Aorta (tissue), 5 donors: Measurements from ENCODE around the gene BZW2. TPM values are rescaled to one million over a fixed set of nuclear protein-coding genes. Genes with fewer than 3 reads are reported as not detected.

Experiments used
- ATAC-seq: fragments of 200-7000 bp; cut with Tn5 transposase; one replicate; pipeline ENCODE4 v1.9.1; 2022; ENCODE audit warnings: moderate library complexity; ENCODE audit not compliant: low FRiP score
- DNase-seq, 2 donors: peaks; one replicate each; pipeline ENCODE4 v3.0.0-alpha.2; 2020
- H3K27ac ChIP-seq, 2 donors: one replicate each; pipeline ENCODE4 v1.5.1; 2013; ENCODE audit warnings: low read length in 2 of 2, mild to moderate bottlenecking in 2 of 2, moderate library complexity in 2 of 2, control low read depth in 1 of 2, inconsistent platforms in 1 of 2, low read depth in 1 of 2
- H3K27me3 ChIP-seq, 2 donors: one replicate each; pipeline ENCODE4 v1.6.1; 2013; ENCODE audit warnings: control low read depth in 1 of 2, low read length in 1 of 2, mild to moderate bottlenecking in 1 of 2, moderate library complexity in 1 of 2; ENCODE audit not compliant: insufficient read depth in 2 of 2, control insufficient read depth in 1 of 2
- H3K36me3 ChIP-seq, 2 donors: one replicate each; pipeline ENCODE4 v1.6.1; 2013; ENCODE audit warnings: control low read depth in 1 of 2, low read length in 1 of 2, mild to moderate bottlenecking in 1 of 2; ENCODE audit not compliant: insufficient read depth in 2 of 2, control insufficient read depth in 1 of 2
- H3K4me1 ChIP-seq, 2 donors: one replicate each; pipeline ENCODE4 v1.6.1; 2013; ENCODE audit warnings: low read length in 2 of 2, control low read depth in 1 of 2, mild to moderate bottlenecking in 1 of 2, moderate library complexity in 1 of 2; ENCODE audit not compliant: insufficient read depth in 2 of 2, control insufficient read depth in 1 of 2
- H3K4me3 ChIP-seq, 2 donors: one replicate each; pipeline ENCODE4 v1.5.1; 2013; ENCODE audit warnings: low read length in 2 of 2, control low read depth in 1 of 2, mild to moderate bottlenecking in 1 of 2
- H3K9me3 ChIP-seq: one replicate; pipeline ENCODE4 v1.6.1; 2013; ENCODE audit warnings: mild to moderate bottlenecking, low read length; ENCODE audit not compliant: control insufficient read depth
- WGBS, 2 donors: extraction: QIAGEN DNeasy Blood & Tissue Kit; methylation state at CpG; one replicate each; pipeline ENCODE4 v1.1.7; 2013; 5-methylcytosine and 5-hydroxymethylcytosine counted together
- intact Hi-C, 2 donors: fragments of 100-400 bp; cut with DNase I; formaldehyde crosslinking; loops; one replicate each; pipeline versions ENCODE4 v1.14.2 to v1.15.0; 2022
- polyA plus RNA-seq, 2 donors: library from polyadenylated mRNA; stranded (reverse); fragments of 200-250 nt; gene quantifications; one replicate each; pipeline ENCODE4 v1.2.3, GENCODE V29; 2013
- total RNA-seq, 2 donors: library from RNA; stranded (reverse); fragmentation: NEBNext Ultra II Directional; extraction: Animal tissue kit (Norgen Biotek cat#: 25700); gene quantifications; one replicate each; pipeline ENCODE4 v1.2.1, GENCODE V29; 2021
- donor health status: healthy with polysubstance abuse.
- donor health status: Bipolar disorder and iron deficiency.
- donor health status: DM: no; HTN: no; CAD: no.
- donor health status: DM: no; HTN: no; CAD: no.
- donor health status: DM: yes; HTN: yes; CAD: no.

The BZW2 gene
- total and polyA plus RNA-seq, 4 donors: 9.0 to 32.8 (median 22.8) TPM

GRCh38 chr7:16660702-16661464 is 14.9 kb downstream of the BZW2 start:
- no peak for ATAC-seq
- Histone ChIP-seq H3K27ac (no peak overlapping the region), H3K36me3 (no peaks in the 10 kb centered on the region), H3K27me3 (no peaks in the 10 kb centered on the region), H3K4me1 (no peaks in the 10 kb centered on the region), H3K9me3 (no peaks in the 10 kb centered on the region), H3K4me3 (no peak overlapping the region)
- DNase-seq: no peak
- intact Hi-C loops: no loop called here
- 76 to 82% methylated on average over 5 of the region's 5 CpGs for WGBS, 2 donors

- Histone ChIP-seq H3K4me3 (no peak overlapping the region), H3K27me3 (no peaks in the 10 kb centered on the region), H3K4me1 (no peaks in the 10 kb centered on the region), H3K9me3 (no peaks in the 10 kb centered on the region), H3K36me3 (no peaks in the 10 kb centered on the region), H3K27ac (no peak overlapping the region)
- WGBS, 2 donors: 47 to 83% methylated on average over 1 of the region's 1 CpG
- intact Hi-C loops: no loop called here
- ATAC-seq (peak; percentile 46), DNase-seq (no peak)
These were observed 15.9 kb downstream of the BZW2 start for GRCh38 chr7:16661924-16662323.

- Histone ChIP-seq H3K9me3 (no peaks in the 10 kb centered on the region), H3K27me3 (no peaks in the 10 kb centered on the region), H3K4me3 (no peak overlapping the region), H3K27ac (no peak overlapping the region), H3K4me1 (no peaks in the 10 kb centered on the region), H3K36me3 (no peaks in the 10 kb centered on the region)
- ATAC-seq (peak; percentile 75), DNase-seq (no peak)
- intact Hi-C loops: no loop called here
- 94 to 95% methylated on average over 3 of the region's 3 CpGs for WGBS, 2 donors
These were observed 21.4 kb downstream of the BZW2 start for GRCh38 chr7:16667355-16667754.

GRCh38 chr7:16668049-16668858 is 22.3 kb downstream of the BZW2 start:
- 80 to 83% methylated on average over 11 of the region's 11 CpGs for WGBS, 2 donors
- peak; percentile 91 for ATAC-seq

GRCh38 chr7:16668978-16669377 is 23.0 kb downstream of the BZW2 start:
- Histone ChIP-seq H3K4me3 (no peak overlapping the region), H3K27ac (no peak overlapping the region), H3K9me3 (no peaks in the 10 kb centered on the region), H3K4me1 (no peaks in the 10 kb centered on the region), H3K36me3 (no peaks in the 10 kb centered on the region), H3K27me3 (no peaks in the 10 kb centered on the region)
- DNase-seq (no peak), ATAC-seq (no peak)
- intact Hi-C loops: no loop called here
- WGBS, 2 donors: 97 to 98% methylated on average over 5 of the region's 5 CpGs

More at GRCh38 chr7:16668049-16668858, 22.3 kb downstream of the BZW2 start:
- Histone ChIP-seq H3K9me3 (no peaks in the 10 kb centered on the region), H3K4me1 (no peaks in the 10 kb centered on the region), H3K27ac (no peak overlapping the region), H3K4me3 (no peak overlapping the region), H3K27me3 (no peaks in the 10 kb centered on the region), H3K36me3 (no peaks in the 10 kb centered on the region)
- intact Hi-C loops: no loop called here
- DNase-seq: peak in 1 of 2 donors; percentile 75

- no peaks in the 10 kb centered on the region for H3K4me1 ChIP-seq
- no peaks in the 10 kb centered on the region for H3K9me3 ChIP-seq
- no peaks in the 10 kb centered on the region for H3K36me3 ChIP-seq
- H3K27me3 ChIP-seq: no peaks in the 10 kb centered on the region
- H3K27ac ChIP-seq: no peak overlapping the region
- intact Hi-C loops: no loop called here
- ATAC-seq: no peak
- H3K4me3 ChIP-seq: no peak overlapping the region
- no peak for DNase-seq
- 86 to 95% methylated on average over 2 of the region's 2 CpGs for WGBS, 2 donors
These were observed 23.6 kb downstream of the BZW2 start for GRCh38 chr7:16669581-16669980.

GRCh38 chr7:16670021-16670420 is 24.0 kb downstream of the BZW2 start:
- ATAC-seq (no peak), DNase-seq (no peak)
- H3K4me1 ChIP-seq: no peaks in the 10 kb centered on the region
- no peaks in the 10 kb centered on the region for H3K27me3 ChIP-seq
- intact Hi-C loops: no loop called here
- H3K36me3 ChIP-seq: no peaks in the 10 kb centered on the region
- no peak overlapping the region for H3K4me3 ChIP-seq
- no peaks in the 10 kb centered on the region for H3K9me3 ChIP-seq
- no peak overlapping the region for H3K27ac ChIP-seq
- WGBS, 2 donors: 68 to 84% methylated on average over 1 of the region's 1 CpG

GRCh38 chr7:16670731-16671344 is 24.9 kb downstream of the BZW2 start:
- Histone ChIP-seq H3K4me3 (no peak overlapping the region), H3K9me3 (no peaks in the 10 kb centered on the region), H3K36me3 (peaks cover 0 to 2% of the 10 kb centered on the region in 2 donors), H3K4me1 (no peaks in the 10 kb centered on the region), H3K27me3 (no peaks in the 10 kb centered on the region), H3K27ac (no peak overlapping the region)
- ATAC-seq: no peak
- intact Hi-C loops: no loop called here
- WGBS, 2 donors: 92 to 94% methylated on average over 4 of the region's 4 CpGs
- DNase-seq: no peak
